Coronary artery (tissue), 2 donors: ENCODE results near the gene INHBE.

Experiments
- DNase-seq: peaks from one replicate; pipeline ENCODE4 v3.0.0-alpha.2; 2017; ENCODE audit warnings: low spot score
- H3K27ac ChIP-seq, 2 donors: fragments of 200-600 bp; sonication (generic); one replicate each; pipeline ENCODE4 v1.5.1; 2016 to 2019
- H3K4me3 ChIP-seq: fragments of 200-600 bp; sonication (generic); 2 replicates; pipeline ENCODE4 v1.5.1; 2016; ENCODE audit warnings: mild to moderate bottlenecking, moderate library complexity
- CTCF ChIP-seq: fragments of 200-600 bp; sonication (generic); IDR thresholded peaks from one replicate; pipeline ENCODE4 v1.5.1; 2019; ENCODE audit warnings: antibody characterized with exemption

The INHBE gene

DNA sequence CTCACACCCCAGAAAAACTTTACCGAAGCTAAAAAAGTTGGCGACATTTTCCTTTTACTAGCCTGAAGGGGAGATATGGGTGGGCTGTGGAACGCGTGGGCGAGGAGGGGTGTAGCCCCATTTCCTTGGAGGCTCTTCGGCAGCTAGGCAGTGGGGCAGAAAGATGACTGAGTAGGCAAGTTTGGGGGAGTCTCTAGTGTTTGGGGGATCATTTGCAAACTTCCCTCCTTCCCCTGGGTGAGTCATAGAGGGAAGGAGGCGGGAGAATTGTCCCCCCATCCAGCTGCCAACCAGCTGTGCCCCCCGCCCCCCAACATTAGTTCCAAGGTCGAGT lies 6.8 kb downstream of the INHBE start:
- no peak for TF ChIP-seq CTCF
- no peak for DNase-seq
- Histone ChIP-seq H3K4me3 (peak overlapping the region; percentile 93), H3K27ac (peak overlapping the region; percentile 41 to 92)

GRCh38 chr12:57462251-57462911 lies 7.3 kb downstream of the INHBE start:
- Histone ChIP-seq H3K27ac (peak overlapping the region; percentile 41 to 92), H3K4me3 (peak overlapping the region; percentile 93)
- TF ChIP-seq CTCF: peak; percentile 90
- DNase-seq: peak; percentile 91

DNA sequence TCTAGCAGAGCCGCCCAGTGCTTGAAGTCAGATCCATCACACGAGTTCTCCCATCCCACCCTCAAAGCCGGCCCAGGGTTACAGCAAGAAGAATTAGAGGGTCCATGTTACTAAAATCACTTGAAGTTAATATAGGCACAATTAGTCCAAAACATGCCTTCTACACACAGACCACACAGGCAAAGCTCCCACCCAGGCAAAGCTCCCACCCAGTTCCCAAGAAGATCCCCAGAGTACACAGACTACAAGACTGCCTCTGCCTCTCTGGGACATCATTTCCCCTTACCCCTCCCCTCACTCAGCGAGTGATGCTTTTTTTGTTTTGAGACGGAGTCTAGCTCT lies 7.8 kb downstream of the INHBE start:
- TF ChIP-seq CTCF: no peak
- DNase-seq: no peak
- Histone ChIP-seq H3K27ac (peak overlapping the region in 1 of 2 donors; percentile 92), H3K4me3 (peak overlapping the region; percentile 93)

DNA sequence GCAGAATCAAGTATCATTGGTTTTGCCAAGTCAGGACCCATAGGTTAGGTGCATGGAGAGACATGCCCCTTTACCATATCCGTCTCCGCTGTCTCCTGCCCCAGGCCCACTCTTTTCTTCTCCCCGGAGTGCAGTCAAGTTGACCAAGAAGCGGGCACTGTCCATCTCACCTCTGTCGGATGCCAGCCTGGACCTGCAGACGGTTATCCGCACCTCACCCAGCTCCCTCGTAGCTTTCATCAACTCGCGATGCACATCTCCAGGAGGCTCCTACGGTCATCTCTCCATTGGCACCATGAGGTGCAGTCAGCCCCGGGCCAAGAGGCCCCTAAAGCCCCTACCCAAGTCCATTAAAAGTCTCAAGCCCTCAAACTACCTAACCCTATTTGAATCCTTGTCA lies 9.5 kb downstream of the INHBE start:
- Histone ChIP-seq H3K4me3 (no peak overlapping the region), H3K27ac (no peak overlapping the region)
- TF ChIP-seq CTCF: no peak
- no peak for DNase-seq

- H3K4me3 ChIP-seq: no peak overlapping the region
- DNase-seq: no peak
- H3K27ac ChIP-seq: no peak overlapping the region
- TF ChIP-seq CTCF: no peak
Measured at GRCh38 chr12:57465030-57465746, 10.1 kb downstream of the INHBE start.

GRCh38 chr12:57465747-57466505 lies 10.8 kb downstream of the INHBE start:
- H3K4me3 ChIP-seq: no peak overlapping the region

More at GRCh38 chr12:57465747-57466505, 10.8 kb downstream of the INHBE start:
- TF ChIP-seq CTCF: no peak
- DNase-seq: no peak
- H3K27ac ChIP-seq: no peak overlapping the region
